Mesendoderm (in vitro differentiated cells): ENCODE data around the gene TSEN54. TPM values are rescaled to one million over a fixed set of nuclear protein-coding genes. Genes with fewer than 3 reads are reported as not detected.
A peak's percentile ranks its signal among the peaks of the same experiment; 100 is the strongest.

ENCODE experiments used
- DNase-seq: peaks from one replicate; pipeline ENCODE4 v3.0.0; 2013
- H2AK5ac ChIP-seq: 2 replicates; pipeline ENCODE4 v1.6.1; 2013; ENCODE audit warnings: low read length, inconsistent platforms
- H2BK120ac ChIP-seq: 2 replicates; pipeline ENCODE4 v1.6.1; 2013; ENCODE audit warnings: low read depth, mild to moderate bottlenecking, low read length, moderate library complexity, mixed read lengths
- H2BK15ac ChIP-seq: replicated peaks from 2 replicates; pipeline ENCODE4 v1.6.1; 2013; ENCODE audit warnings: low read depth, mild to moderate bottlenecking, moderate library complexity
- H2BK5ac ChIP-seq: 2 replicates; pipeline ENCODE4 v1.6.1; 2013; ENCODE audit warnings: low read length, inconsistent platforms
- H3K18ac ChIP-seq: 2 replicates; pipeline ENCODE4 v1.6.1; 2013; ENCODE audit warnings: mild to moderate bottlenecking, low read length, mixed read lengths
- H3K23ac ChIP-seq: one replicate; pipeline ENCODE4 v1.6.1; 2013; ENCODE audit warnings: low read length
- H3K27ac ChIP-seq: 2 replicates; pipeline ENCODE4 v1.5.1; 2013; ENCODE audit warnings: low read depth, mild to moderate bottlenecking, inconsistent platforms, low read length, moderate library complexity
- H3K27me3 ChIP-seq: 2 replicates; pipeline ENCODE4 v1.6.1; 2013; ENCODE audit warnings: low read length, control low read depth, mild to moderate bottlenecking, inconsistent platforms; ENCODE audit not compliant: insufficient read depth, poor library complexity
- H3K36me3 ChIP-seq: 2 replicates; pipeline ENCODE4 v1.6.1; 2013; ENCODE audit warnings: low read length, inconsistent platforms; ENCODE audit not compliant: control insufficient read depth, insufficient read depth
- H3K4ac ChIP-seq: one replicate; pipeline ENCODE4 v1.6.1; 2013; ENCODE audit warnings: low read depth, mild to moderate bottlenecking, low read length, moderate library complexity
- H3K4me1 ChIP-seq: 2 replicates; pipeline ENCODE4 v1.6.1; 2013; ENCODE audit warnings: low read depth, low read length, inconsistent platforms; ENCODE audit not compliant: control insufficient read depth
- H3K4me2 ChIP-seq: 2 replicates; pipeline ENCODE4 v1.6.1; 2013; ENCODE audit warnings: low read length
- H3K4me3 ChIP-seq: 2 replicates; pipeline ENCODE4 v1.5.1; 2013; ENCODE audit warnings: mild to moderate bottlenecking, low read length
- H3K56ac ChIP-seq: one replicate; pipeline ENCODE4 v1.6.1; 2013; ENCODE audit warnings: low read length
- H3K79me1 ChIP-seq: 2 replicates; pipeline ENCODE4 v1.6.1; 2013; ENCODE audit warnings: low read length, inconsistent platforms
- H3K79me2 ChIP-seq: 2 replicates; pipeline ENCODE4 v1.6.1; 2013; ENCODE audit warnings: mild to moderate bottlenecking, low read length; ENCODE audit not compliant: control insufficient read depth, insufficient read depth
- H3K9ac ChIP-seq: 2 replicates; pipeline ENCODE4 v1.6.1; 2013; ENCODE audit warnings: low read length, inconsistent platforms
- H4K5ac ChIP-seq: one replicate; pipeline ENCODE4 v1.6.1; 2013; ENCODE audit warnings: low read length
- H4K8ac ChIP-seq: one replicate; pipeline ENCODE4 v1.6.1; 2013; ENCODE audit warnings: low read depth, mild to moderate bottlenecking, control low read depth, low read length, moderate library complexity
- WGBS: extraction: QIAGEN DNeasy Blood & Tissue Kit; methylation state at CpG from one replicate; pipeline ENCODE4 v1.1.7; 2013; ENCODE audit warnings: low lambda C conversion rate, missing lambda C conversion rate; ENCODE audit not compliant: insufficient coverage; ENCODE audit errors: extremely low coverage; 5-methylcytosine and 5-hydroxymethylcytosine counted together
- polyA plus RNA-seq, 2 experiments: library from polyadenylated mRNA; stranded (reverse); fragments of 200-250 nt; gene quantifications; one replicate each; pipeline ENCODE4 v1.2.3, GENCODE V29; 2013

The TSEN54 gene
- polyA plus RNA-seq (2013, experiment 1 of 2), result 24.5 TPM
- polyA plus RNA-seq (2013, experiment 2 of 2), result 22.1 TPM

DNA sequence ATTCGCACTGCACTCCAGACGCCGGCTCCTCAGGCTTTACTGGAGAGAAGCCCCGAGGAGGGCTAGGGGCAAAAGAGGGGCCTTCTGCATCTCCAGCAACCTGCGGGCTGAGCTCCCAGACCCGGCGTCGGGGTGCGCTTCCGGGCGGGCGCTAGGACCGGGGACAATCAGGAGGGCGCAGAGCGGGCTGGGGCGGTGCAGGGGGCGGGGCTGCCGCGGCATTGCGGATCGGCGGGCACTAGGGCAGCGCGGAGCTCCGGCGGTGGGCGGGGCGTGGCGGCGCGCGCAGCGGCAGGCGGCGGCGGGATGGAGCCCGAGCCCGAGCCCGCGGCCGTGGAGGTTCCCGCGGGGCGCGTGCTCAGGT is at the start of gene TSEN54:
TSS of gene TSEN54 (plus strand) at position 274 of the 364 bp plus-strand sequence. CDS start at position 307, 33 bp downstream.
- Histone ChIP-seq H2BK5ac (no peak within 1 kb of the TSS), H3K56ac (peak within 1 kb of the TSS; percentile 92), H3K4me2 (peak within 1 kb of the TSS; percentile 100), H4K5ac (no peak within 1 kb of the TSS), H3K27ac (peak within 1 kb of the TSS; percentile 40), H3K4me1 (peaks cover 3% of the 10 kb centered on the region), H3K4me3 (peak within 1 kb of the TSS; percentile 81), H2BK120ac (no peak within 1 kb of the TSS), H3K9ac (peak within 1 kb of the TSS; percentile 85), H3K36me3 (no peaks in the 10 kb centered on the region), H3K27me3 (no peaks in the 10 kb centered on the region), H2BK15ac (no peak within 1 kb of the TSS), H3K4ac (no peak within 1 kb of the TSS), H3K23ac (no peak within 1 kb of the TSS), H3K79me1 (peaks cover 14% of the 10 kb centered on the region), H3K18ac (peak within 1 kb of the TSS; percentile 35), H2AK5ac (no peak within 1 kb of the TSS), H3K79me2 (peaks cover 2% of the 10 kb centered on the region), H4K8ac (no peak within 1 kb of the TSS)
- WGBS, result no CpG with 5 or more reads among the region's 45 CpGs
- peak; percentile 90 for DNase-seq

DNA sequence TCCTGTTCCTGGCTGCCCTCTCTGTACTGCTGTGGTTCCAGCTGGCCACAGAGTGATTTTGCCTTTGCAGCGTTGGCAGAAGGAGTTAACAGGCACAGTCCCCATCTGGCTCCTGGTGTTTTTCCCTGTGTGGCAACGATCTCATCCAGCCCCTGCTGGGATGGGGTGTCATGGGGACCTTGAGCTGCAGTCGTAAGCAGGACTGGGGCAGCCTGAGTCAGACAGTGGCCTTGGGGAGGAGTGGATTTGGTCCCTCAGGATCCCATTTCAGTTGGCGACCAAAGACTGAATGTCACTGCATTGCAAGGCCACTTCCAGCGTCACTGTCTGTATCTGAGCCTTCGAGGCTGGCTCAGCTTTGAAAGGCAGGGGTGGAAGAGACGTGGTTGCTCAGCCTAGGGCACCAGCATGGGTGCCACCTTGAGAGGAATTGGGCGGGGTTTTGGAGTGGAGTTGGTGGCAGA is 48.0 kb upstream of the TSEN54 start:
- Histone ChIP-seq H3K4ac (no peak overlapping the region), H3K56ac (no peak overlapping the region), H2BK15ac (no peak overlapping the region), H3K4me2 (no peak overlapping the region), H3K9ac (no peak overlapping the region), H3K27ac (no peak overlapping the region), H3K18ac (no peak overlapping the region), H2AK5ac (no peak overlapping the region), H3K79me1 (no peaks in the 10 kb centered on the region), H2BK120ac (no peak overlapping the region), H2BK5ac (no peak overlapping the region), H4K5ac (no peak overlapping the region), H3K27me3 (no peaks in the 10 kb centered on the region), H3K4me3 (no peak overlapping the region), H3K36me3 (no peaks in the 10 kb centered on the region), H3K4me1 (no peaks in the 10 kb centered on the region), H3K23ac (no peak overlapping the region), H4K8ac (no peak overlapping the region), H3K79me2 (no peaks in the 10 kb centered on the region)
- WGBS, result no CpG with 5 or more reads among the region's 8 CpGs
- DNase-seq, result no peak

DNA sequence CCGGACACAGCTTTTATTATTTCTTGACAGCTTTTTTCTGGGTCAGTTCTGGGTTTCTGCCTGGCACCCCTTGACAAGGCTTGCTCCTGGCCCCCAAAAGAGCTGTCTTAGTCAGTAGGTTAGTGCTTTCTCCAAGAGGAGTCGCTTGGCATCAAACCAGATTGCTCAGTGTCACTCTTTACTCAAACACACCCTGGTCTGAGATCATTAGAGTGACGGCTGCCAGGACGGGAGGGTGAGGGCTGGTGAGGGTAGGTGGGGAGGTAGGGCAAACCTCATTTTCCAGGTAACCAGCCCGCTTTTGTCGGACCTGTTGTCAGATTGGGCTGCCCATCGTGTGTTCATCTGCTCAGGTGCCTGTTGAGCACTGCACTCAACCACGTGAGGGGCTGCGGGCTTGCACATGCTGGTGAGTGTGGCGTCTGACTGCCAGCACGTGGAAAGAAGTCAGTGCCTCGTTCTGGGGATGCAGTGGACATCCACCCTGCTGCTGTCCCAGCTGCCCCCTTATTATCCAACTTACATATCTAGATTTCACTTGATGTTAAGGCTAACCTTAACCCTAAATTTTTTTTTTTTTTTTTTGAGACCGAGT is 47.5 kb upstream of the TSEN54 start:
- Histone ChIP-seq H4K5ac (no peak overlapping the region), H4K8ac (no peak overlapping the region), H3K27ac (no peak overlapping the region), H3K56ac (no peak overlapping the region), H3K4ac (no peak overlapping the region), H3K23ac (no peak overlapping the region), H2BK15ac (no peak overlapping the region), H3K4me3 (no peak overlapping the region), H3K18ac (no peak overlapping the region), H2BK5ac (no peak overlapping the region), H3K4me2 (no peak overlapping the region), H3K79me1 (no peaks in the 10 kb centered on the region), H3K4me1 (no peaks in the 10 kb centered on the region), H3K9ac (no peak overlapping the region), H2AK5ac (no peak overlapping the region), H3K36me3 (no peaks in the 10 kb centered on the region), H2BK120ac (no peak overlapping the region), H3K27me3 (no peaks in the 10 kb centered on the region), H3K79me2 (no peaks in the 10 kb centered on the region)
- no CpG with 5 or more reads among the region's 13 CpGs for WGBS
- DNase-seq, result no peak

DNA sequence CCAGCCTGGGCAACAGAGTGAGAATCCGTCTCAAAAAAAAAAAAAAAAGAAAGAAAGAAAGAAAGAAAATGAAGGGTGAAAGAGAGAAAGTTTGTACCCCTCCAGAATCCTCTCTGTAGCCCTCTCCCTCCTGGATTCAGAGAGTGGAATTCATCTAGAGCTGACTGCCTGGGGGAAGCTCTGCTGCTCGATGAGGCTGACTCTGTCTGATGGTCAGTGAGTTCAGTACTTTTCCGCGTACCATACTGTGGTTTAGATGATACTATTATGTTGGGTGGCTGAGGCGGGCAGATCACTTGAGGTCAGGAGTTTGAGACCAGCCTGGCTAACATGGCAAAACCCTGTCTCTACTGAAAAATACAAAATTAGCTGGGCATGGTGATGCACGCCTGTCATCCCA is 45.1 kb upstream of the TSEN54 start:
- H3K27me3 ChIP-seq, result no peaks in the 10 kb centered on the region

DNA sequence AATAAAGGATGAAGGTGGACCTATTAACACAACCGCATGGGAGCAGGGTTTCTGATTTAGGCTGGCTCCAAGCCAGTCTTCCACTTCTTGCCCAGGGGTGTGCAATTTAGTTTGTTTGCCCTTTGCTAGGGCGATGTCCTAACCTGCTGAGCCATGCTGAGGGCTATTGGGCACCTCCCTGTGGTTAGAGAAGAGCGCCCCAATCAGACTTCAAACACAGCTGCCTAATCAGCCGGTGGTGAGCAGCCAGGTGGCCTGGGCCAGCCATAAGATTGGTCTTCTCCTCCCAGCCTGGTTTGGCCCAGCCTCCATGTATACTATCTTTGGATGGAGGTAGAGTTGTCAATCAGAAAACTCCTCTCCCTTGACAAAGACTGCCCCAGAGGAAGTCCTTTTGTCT is 44.2 kb upstream of the TSEN54 start:
- H3K79me2 ChIP-seq, result no peaks in the 10 kb centered on the region
- DNase-seq, result no peak
- H3K18ac ChIP-seq, result no peak overlapping the region
- no peaks in the 10 kb centered on the region for H3K4me1 ChIP-seq
- H3K9ac ChIP-seq, result no peak overlapping the region
- H3K4ac ChIP-seq, result no peak overlapping the region
- H2BK15ac ChIP-seq, result no peak overlapping the region
- H3K56ac ChIP-seq, result no peak overlapping the region
- H3K23ac ChIP-seq, result no peak overlapping the region
- no peaks in the 10 kb centered on the region for H3K36me3 ChIP-seq
- H3K27me3 ChIP-seq, result no peaks in the 10 kb centered on the region
- H4K8ac ChIP-seq, result no peak overlapping the region
- H2BK120ac ChIP-seq, result no peak overlapping the region
- H2AK5ac ChIP-seq, result no peak overlapping the region
- H2BK5ac ChIP-seq, result no peak overlapping the region
- WGBS, result no CpG with 5 or more reads among the region's 4 CpGs
- no peaks in the 10 kb centered on the region for H3K79me1 ChIP-seq
- H3K27ac ChIP-seq, result no peak overlapping the region
- no peak overlapping the region for H4K5ac ChIP-seq
- H3K4me2 ChIP-seq, result no peak overlapping the region
- no peak overlapping the region for H3K4me3 ChIP-seq

More for the DNA sequence above, 45.1 kb upstream of the TSEN54 start:
- Histone ChIP-seq H3K23ac (no peak overlapping the region), H3K79me2 (no peaks in the 10 kb centered on the region), H3K18ac (no peak overlapping the region), H4K8ac (no peak overlapping the region), H3K36me3 (no peaks in the 10 kb centered on the region), H3K27ac (no peak overlapping the region), H3K4me1 (no peaks in the 10 kb centered on the region), H2BK15ac (no peak overlapping the region), H3K9ac (no peak overlapping the region), H2BK5ac (no peak overlapping the region), H3K4me3 (no peak overlapping the region), H4K5ac (no peak overlapping the region), H2BK120ac (no peak overlapping the region), H3K56ac (no peak overlapping the region), H3K4ac (no peak overlapping the region), H3K79me1 (no peaks in the 10 kb centered on the region), H2AK5ac (no peak overlapping the region), H3K4me2 (no peak overlapping the region)
- WGBS, result no CpG with 5 or more reads among the region's 6 CpGs
- no peak for DNase-seq

DNA sequence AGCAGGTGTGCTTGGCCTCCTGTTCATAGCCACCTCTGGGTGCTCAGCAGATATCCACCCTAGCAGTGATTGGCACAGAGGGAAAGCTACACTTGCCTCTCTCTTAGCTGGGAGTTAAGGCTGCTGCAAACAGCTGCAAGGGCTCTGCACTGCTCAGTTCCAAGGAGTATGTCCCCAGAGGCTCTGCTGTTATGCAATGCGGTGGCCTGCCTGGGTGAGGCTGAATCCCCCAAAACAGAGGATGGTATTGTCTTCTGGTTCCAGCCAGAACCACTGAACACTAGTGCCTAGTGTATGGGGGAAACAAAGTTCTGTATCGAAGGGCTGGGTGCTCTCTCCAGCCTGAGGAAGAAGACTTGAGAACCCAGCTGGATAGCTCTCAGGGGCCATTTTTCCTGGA is 43.1 kb upstream of the TSEN54 start:
- Histone ChIP-seq H2AK5ac (no peak overlapping the region), H3K27ac (no peak overlapping the region), H2BK15ac (no peak overlapping the region), H3K4me1 (no peaks in the 10 kb centered on the region), H3K4me2 (no peak overlapping the region), H2BK120ac (no peak overlapping the region), H4K8ac (no peak overlapping the region), H3K23ac (no peak overlapping the region), H2BK5ac (no peak overlapping the region), H3K9ac (no peak overlapping the region), H3K56ac (no peak overlapping the region), H3K4ac (no peak overlapping the region), H4K5ac (no peak overlapping the region), H3K79me1 (no peaks in the 10 kb centered on the region), H3K27me3 (no peaks in the 10 kb centered on the region), H3K4me3 (no peak overlapping the region), H3K79me2 (no peaks in the 10 kb centered on the region), H3K36me3 (no peaks in the 10 kb centered on the region), H3K18ac (no peak overlapping the region)
- no peak for DNase-seq
- no CpG with 5 or more reads among the region's 2 CpGs for WGBS
